ENCODE data around the gene PARD3.

GRCh38 chr10:34753014-34753757 is 61.9 kb downstream of the PARD3 start:
- TF ChIP-seq CTCF (conservative IDR thresholded peaks at IDR 0.05; ENCODE audit: low read depth, low read length) = no peak
- no peak for TF ChIP-seq EZH2 (IDR thresholded peaks at IDR 0.05; ENCODE audit: low read length, unreplicated experiment)
- no peak for TF ChIP-seq EZH2phosphoT487 (IDR thresholded peaks at IDR 0.05; ENCODE audit: borderline replicate concordance, low read length)
